Stimulated activated CD8-positive, alpha-beta memory T cell treated with anti-CD3 and anti-CD28 coated beads, Interleukin-15, amount 100 ng/mL, for 4 hours (primary cell): ENCODE measurements around the gene ZBTB43.
"Not testable (repeated sequence)": the region's sequence is repeated elsewhere in the genome, so short reads cannot be mapped to it uniquely, and the experiment has no call there.

Experiments used
- DNase-seq, 2 donors: peaks; one replicate each; pipeline ENCODE4 v3.0.0-alpha.2; 2020; ENCODE audit warnings: low read depth in 2 of 2

The ZBTB43 gene, protein sequence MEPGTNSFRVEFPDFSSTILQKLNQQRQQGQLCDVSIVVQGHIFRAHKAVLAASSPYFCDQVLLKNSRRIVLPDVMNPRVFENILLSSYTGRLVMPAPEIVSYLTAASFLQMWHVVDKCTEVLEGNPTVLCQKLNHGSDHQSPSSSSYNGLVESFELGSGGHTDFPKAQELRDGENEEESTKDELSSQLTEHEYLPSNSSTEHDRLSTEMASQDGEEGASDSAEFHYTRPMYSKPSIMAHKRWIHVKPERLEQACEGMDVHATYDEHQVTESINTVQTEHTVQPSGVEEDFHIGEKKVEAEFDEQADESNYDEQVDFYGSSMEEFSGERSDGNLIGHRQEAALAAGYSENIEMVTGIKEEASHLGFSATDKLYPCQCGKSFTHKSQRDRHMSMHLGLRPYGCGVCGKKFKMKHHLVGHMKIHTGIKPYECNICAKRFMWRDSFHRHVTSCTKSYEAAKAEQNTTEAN

DNA sequence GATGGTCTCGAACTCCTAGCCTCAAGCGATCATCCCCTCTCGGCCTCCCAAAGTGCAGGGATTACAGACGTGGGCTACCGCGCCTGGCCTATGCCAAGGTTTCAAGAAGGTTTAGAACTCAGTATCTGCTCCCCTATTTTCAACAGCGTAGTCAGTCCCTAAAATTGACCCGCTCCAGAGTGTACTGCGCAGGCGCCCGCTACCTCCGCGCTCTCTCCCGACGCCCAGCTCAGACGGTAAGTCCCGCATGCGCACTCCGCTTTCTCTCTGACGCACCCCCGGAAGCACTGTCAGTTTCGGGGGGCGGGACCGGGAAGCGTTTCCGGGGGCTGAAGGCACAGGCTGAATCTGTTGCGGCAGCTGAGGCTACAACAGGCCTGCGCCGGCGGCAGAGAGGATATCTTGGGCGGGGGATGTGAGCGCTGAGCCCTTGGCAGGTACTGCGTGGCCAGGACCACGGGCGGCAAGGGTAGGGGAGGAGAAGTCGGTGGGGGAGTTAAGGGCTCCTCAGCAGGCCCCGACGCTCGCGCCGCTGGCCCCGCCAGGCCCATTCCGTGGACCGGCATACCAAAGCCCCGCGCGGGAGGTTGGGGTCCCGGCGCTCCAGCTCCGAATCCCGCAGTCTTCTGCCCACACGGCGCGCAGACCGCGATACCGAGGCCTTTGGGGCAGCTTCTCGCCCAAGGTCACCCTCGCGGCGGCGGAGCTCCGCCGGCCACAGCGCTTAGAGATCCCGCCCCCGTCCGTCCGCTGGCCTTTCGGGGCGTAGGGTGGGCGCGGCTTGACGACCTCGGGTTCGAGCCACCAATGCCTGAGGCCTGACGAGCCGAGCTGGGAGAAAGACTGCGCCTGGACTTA, at the start of gene ZBTB43:
Gene ZBTB43, plus strand, starts transcription at position 345 of the 858 bp plus-strand sequence. CDS start 27,470 bp downstream, outside the sequence.
- peak; percentile 94 to 96 for DNase-seq

DNA sequence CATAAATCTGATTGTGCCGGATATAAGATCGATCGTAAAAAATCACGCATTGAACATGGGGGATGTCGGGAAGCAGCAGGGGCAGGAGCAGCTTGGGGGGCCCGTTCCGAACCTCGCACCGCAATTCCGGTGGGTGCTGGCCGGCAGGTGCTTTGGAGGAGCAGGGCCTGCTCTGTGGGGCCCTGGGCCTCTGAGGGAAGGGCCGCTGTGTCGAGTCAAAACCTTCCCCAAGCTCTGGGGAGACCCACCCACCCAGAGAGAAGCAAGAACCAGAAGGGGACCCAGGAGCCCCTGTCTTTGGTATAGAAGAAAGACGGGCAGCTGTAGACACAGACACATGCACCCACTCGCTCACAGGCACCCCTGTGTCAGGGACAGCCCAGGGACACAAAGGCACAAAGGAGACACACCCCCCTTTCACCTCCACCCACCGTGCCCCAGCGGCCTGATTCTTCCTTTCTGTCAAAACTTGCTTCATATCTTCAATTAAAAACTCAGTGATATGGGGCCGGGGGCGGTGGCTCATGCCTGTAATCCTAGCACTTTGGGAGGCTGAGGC, 49.4 kb upstream of the ZBTB43 start:
- DNase-seq = no peak

DNA sequence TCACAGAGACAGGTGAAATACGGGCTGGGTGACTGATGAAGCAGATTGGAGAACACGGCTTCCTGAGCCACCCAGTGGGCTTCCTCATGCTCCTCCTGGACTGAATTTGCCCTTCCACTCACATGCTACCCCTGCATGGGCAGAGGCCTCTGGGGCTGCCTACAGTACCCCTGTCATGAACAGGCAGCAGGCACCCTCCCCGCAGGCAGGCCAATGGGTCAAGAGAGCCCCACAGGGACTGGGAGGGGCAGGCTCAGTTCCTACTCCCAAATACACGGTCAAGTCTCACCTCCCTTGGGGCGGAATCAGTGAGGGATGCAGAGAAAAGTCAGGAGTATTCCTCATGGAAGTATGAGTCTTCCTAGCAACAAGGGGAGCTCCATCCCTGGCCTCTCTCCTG, 48.6 kb upstream of the ZBTB43 start:
- no peak for DNase-seq

DNA sequence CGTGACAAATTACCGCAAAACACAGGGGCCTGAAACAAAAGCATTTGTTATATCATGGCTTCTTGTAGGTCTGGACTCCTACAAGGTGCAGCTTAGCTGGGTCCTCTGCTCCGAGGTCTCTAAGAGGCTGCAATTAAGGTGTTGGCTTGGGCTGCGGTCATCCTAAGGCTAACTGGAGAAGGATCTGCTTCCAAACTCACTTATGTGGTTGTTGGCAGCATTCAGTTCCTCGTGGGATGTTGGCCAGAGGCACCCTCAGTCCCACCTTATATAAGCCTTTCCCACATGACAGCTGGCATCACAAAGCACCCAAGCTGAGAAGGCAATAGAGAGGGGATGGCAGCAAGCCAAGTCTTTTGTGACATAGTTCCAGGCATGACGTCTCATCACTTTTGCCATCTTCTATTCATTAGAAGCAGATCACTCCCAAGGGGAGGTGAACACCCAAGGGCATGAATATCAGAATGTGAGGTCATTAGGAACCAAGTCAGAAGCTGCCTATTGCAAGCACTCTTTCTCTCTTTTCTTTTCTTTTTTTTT, 47.9 kb upstream of the ZBTB43 start:
- no peak for DNase-seq

DNA sequence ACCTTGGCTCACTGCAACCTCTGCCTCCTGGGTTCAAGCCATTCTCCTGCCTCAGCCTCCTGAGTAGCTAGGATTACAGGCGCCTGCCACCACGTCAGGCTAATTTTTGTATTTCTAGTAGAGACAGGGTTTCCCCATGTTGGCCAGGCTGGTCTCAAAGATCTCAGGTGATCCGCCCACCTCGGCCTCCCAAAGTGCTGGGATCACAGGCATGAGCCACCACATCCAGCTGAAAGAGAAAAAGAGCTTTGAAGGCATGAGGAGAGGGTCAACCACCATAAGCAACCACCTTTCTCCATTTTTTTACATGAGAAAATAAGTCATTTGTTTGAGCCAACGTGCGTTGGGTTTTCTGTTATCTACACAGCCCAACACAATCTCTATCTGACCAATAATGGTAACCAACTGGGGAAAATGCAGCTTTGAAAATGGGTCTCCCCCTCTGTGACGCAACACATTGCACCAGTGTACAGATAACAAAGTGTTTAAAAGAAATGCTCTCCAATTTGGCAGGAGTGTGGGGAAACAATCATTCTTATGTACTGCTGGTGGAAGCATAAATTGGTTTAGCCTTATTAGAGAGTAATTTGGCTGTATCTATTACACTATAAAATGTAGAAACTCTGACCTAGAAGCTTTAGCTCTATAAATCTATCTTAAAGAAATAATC, 45.8 kb upstream of the ZBTB43 start:
- DNase-seq = no peak

DNA sequence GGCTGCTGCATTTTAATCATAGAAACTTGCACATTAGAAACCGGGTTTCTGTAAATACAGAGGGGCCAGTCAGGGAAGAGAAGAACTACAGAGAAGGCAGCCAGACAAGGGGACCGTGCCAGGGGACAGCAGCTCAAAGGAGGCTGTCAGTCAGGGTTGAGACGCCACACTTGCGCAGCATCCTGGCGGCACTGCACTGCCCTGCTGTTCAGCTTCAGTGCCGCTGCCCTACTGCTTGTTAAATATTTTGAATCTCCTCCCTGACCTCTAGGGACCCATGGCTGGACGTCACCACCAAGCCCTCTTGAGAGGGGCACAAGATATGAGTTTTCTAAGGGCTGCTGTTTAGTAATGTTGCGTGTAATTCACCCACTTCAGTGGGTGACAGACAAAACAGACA, 43.6 kb upstream of the ZBTB43 start:
- DNase-seq = no peak

DNA sequence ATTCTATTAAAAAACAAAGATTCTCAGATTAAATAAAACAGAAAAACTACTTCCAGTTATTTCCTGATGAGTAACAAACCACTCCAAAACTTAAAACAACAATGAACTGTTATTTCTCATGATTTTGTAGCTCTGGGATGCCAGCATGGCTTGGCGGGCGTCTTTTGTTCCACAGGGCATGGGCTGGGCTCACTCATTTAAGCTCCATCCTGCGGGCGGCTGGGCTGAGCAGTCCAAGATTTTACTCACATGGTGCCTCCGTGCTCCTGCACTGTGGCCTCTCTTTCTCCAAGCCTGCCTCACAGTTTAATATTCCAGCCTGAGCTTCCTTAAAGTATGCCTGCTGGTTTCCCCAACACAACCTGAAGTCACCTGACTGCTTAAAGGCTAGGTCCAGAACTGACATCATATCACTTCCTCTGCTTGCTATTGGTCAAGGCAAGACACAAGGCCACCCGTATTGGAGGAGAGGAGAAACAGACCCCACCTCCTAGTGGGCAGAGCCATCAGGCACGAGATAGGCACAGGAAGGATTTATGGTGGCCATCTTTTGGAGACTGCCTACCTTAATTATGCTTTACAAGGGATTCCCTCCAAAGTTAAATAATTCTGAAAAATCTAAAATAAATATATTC, 41.6 kb upstream of the ZBTB43 start:
- DNase-seq = no peak

DNA sequence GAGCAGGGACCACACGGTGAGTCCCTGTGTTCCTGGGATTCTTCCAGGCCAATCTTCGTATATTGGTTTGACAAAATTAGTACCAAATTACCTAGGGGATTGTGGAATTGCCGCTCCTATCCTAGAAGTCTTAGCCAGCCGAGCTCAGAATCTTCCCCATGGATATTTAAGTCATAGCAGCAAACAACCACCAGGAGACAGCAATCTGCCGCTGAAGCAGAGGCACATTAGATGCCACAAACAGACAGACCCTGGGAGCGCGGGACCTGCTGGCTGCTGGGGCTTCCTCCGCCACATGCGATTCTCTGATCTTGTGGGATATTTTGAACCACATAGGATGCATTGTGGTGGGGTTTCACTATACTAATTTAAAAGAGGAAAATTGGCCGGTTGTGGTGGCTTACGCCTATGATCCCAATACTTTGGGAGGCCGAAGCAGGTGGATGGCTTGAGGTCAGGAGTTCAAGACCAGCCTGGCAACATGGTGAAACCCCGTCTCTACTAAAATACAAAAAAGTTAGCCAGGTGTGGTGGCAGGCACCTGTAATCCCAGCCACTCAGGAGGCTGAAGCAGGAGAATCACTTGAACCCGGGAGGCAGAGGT, 31.7 kb upstream of the ZBTB43 start:
- DNase-seq = no peak

DNA sequence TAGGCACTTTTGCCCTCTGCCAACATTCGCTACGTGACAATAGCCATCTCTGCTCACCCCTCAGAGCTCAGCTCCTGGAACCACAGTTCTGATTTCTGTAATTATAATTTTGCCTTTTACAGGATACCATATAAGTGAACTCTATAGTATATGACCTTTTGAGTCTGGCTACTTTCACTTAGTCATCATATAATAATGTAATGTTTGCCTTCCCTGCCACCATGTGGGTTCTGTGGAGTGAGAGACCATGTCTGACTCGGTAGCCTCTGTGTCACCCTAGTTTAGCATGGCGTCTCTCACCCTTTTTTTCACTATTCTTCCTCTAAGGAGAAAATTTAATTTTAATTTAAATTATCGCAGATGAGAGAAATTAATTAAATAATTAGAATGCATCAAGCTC, 28.9 kb upstream of the ZBTB43 start:
- no peak for DNase-seq

DNA sequence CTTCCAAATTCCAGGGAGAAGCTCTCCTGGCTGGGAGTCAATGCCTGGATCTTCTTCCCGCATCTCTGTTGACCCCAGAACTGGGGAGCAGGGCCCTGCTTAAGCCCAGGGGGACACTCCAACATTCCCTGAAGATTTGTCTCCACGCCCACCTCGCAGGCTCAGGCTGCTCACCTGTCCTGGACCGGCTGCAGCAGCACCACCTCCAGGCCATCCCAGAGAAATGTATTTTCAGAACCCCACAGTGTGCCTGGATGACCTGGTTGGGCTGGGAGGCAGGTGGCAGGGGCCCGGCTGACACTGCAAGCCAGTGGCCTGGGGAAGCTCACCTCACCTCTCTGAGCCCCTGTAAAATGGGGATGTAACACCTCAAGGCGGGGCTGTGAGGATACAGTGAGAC, 27.1 kb upstream of the ZBTB43 start:
- no peak for DNase-seq

DNA sequence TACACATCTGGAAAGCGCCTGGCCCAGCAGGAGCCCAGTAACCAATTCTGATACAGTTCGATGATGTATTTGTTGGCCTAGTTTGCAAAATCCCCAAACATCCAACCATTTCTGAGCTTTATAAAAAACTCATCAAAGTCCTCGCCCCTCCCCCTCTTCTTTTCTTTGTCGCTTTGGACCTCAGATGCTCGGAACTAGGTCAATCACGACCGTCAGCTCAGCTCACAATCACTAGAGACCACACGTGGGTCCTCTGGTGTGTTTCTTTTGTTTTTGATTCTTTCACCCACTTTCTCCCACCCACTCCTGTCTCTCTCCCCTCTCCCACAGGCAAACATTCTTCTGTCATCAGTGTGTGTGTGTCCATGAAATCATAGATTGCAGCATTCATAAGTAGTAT, 26.7 kb upstream of the ZBTB43 start:
- no peak for DNase-seq

DNA sequence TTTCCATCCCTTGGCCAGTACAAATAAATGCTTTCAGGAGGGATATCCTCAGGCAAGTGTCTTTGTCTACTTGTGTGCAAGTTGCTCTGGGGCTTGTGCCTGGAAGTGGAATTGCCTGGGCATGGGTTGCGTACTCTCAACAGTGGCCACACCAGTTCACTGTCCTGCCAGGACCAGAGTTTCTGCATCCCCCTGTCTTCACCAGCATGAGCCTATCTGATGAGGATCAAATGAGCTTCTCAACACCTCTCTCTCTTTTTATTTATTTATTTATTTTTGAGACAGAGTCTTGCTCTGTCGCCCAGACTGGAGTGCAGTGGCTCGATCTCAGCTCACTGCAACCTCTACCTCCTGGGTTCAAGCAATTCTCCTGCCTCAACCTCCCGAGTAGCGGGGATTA, 26.1 kb upstream of the ZBTB43 start:
- DNase-seq = not testable (repeated sequence)

DNA sequence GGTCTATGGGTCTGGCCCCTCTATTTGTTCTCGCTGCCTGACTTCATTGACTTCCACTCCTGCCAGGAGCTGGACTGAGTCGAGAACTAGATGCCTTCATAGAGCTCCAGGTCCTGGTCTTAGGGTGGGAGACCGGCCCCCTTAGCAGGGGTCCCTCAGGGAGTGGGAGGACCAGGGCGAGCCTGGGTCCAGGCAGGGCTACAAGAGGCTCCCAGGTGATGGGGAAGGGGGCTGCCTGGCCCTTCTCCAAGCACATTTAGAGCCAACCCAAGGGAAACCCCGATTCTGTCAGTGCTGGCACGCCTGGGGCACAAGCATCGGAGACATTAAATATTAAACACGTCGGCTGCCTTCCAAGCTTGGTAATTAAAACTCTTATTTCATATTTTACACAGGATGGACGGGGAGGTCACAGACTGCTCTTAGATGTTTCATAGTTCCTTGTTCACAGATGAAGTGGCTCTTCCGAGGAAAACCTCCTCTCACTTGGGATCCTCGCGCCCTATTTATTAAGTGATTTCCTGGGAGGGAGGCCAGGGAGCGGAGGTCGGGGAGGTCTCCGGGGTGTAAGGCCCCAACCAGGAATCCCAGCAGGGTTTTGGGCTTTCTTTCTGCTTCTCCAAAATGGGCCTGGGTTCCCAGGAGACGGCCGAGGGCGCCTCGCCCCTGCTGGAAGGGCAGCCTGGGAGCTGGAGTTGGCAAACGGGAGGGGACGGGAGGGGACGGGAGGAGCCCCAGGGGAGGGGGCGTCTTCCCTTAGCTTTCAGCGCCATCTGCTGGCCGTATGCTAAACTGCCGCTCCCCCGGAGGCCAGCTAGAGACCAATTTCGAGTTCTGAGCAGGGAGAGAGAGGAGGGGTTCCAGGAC, 23.4 kb upstream of the ZBTB43 start:
- peak; percentile 45 to 65 for DNase-seq

DNA sequence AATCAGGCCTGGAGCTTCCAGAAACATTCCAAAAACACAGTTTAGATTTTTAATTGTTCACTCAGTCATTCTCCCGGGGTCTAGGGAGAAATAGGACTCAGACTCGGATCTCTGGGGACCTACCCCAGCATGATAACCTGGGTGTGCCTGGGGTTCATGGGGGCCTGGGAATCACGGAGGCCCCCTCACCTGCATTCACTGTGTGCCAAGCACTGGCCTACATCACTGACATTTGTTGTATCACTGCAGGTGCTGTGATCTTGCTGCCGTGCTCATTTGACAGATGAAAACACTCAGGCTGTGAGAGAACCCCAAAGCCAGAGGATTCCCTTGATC, 22.8 kb upstream of the ZBTB43 start:
- DNase-seq = no peak

DNA sequence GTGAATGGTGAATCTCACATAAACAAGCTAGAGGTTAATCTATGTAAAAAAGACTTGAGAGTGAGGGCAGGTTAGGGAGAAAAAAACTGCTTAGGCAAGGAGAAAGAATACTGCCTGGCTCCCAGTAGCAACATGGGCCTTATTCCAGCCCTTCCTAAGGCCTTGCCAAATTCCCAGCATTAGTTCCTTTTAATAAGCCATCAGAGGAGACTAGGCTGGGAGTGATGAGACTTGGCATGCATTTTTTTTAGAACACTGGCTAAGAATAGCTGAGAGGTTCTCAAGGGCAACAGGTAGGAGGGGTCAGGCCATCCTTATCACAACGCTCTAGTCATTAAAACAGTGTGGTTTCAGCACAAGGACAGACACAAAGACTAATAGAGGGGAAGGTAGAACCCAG, 20.9 kb upstream of the ZBTB43 start:
- no peak for DNase-seq

DNA sequence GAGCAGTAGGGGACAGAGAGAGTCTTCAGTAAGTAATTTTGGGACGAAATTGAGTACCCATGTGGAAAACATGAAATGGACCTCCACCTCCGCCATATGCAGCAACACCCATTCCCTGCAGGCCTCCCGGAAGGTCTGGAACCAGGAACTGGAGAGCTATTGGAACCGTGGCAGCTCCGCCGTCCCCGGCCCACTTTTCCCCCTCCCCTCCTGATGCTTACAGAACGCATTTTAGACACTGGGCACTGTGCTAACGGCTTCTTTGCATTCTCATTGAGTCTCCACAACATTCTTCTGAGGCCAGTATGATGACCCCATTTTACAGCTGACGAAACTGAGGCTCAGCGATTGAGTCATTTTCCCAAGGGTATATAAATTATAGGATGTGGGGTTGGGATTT, 20.4 kb upstream of the ZBTB43 start:
- DNase-seq = no peak

DNA sequence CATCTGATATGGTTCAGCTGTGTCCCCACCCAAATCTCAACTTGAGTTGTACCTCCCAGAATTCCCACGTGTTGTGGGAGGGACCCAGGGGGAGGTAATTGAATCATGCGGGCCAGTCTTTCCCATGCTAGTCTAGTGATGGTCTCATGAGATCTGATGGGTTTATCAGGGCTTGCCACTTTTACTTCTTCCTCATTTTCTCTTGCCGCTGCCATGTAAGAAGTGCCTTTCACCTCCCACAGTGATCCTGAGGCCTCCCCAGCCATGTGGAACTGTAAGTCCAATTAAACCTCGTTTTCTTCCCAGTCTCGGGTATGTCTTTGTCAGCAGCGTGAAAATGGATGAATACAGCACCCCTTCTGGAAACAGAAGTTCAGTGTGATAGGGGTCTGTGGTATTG, 20.0 kb upstream of the ZBTB43 start:
- not testable (repeated sequence) for DNase-seq

DNA sequence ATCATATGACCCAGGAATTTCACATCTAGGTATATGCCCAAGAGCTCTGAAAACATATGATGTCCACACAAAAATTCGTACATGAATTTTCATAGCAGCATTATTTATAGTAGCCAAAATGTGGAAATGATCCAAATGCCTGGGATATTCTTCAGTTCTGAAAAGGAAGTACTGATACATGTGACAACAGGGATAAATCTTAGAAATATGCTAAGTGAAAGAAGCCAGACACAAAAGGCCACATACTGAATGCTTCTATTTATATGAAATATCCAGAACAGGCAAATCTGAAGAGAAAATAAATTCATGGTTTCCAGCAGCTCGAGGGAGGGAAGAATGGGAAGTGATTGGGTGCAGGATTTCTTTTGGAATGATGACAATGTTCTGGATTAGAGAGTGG, 16.8 kb upstream of the ZBTB43 start:
- DNase-seq = no peak

DNA sequence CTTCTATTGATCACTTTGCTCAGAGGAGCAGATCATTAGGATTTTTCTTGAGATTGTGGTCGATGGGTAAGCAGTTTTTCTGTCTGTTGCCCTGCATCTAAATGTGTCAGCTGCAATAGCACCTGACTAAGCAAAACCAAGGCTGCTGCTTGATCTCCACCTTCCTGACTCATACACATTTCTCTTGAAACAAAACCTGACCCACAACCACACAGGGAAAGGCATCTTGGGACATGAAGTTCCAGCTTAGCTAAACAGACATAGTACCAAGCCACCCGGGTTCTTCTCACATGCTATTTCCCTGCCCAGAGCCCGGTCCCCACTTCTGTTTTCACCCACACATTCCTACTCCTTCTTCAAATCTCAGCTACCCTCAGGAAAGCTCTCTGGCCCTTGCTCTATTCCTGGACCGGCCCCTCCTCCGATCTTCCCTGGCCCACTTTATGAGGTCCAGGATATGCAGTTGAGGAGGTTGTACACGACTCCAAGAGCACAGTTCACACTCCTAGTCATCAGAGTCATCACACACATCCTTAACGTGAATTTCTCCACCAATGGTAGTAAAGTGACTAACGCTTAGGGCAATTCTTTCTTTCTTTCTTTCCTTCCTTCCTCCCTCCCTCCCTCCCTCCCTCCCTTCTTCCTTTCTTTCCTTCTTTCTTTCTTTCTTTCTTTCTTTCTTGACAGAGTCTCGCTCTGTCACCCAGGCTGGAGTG, 16.0 kb upstream of the ZBTB43 start:
- DNase-seq = no peak
